Measurements from ENCODE around the gene TJAP1.
"Not testable (repeated sequence)": the region's sequence is repeated elsewhere in the genome, so short reads cannot be mapped to it uniquely, and the experiment has no call there.

Gene TJAP1

DNA sequence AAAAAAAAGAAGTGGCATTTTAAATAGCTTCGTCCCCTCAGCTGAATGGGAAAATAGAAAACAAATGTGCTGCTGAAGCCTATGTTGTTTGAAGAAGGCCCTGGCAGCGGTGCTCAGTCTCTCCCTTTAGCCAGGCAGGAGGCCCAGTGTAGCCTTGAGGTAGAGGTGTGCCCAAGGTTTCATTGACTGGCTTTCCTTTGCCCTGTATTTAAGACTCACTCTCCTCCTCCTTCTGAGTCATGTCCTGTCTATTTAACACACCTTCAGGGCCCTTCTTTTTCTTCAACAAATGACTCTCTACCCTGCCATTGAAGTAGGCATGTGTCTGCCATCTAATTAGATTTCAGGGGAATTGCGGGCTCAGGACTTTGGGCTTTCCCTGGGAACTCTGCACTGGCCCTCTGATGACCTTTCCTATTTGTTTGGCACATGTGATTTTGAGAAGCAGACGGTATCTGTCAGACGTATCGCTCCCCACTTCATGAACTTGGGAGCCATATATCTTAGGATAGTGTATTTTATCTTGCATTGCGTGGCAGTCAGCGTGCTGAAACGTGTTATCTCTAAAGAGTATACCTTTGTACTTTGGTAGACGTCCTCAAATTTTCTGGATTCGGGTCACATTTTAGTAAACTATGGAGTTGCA lies 4.3 kb downstream of the TJAP1 start:
- no peak for DNase-seq

DNA sequence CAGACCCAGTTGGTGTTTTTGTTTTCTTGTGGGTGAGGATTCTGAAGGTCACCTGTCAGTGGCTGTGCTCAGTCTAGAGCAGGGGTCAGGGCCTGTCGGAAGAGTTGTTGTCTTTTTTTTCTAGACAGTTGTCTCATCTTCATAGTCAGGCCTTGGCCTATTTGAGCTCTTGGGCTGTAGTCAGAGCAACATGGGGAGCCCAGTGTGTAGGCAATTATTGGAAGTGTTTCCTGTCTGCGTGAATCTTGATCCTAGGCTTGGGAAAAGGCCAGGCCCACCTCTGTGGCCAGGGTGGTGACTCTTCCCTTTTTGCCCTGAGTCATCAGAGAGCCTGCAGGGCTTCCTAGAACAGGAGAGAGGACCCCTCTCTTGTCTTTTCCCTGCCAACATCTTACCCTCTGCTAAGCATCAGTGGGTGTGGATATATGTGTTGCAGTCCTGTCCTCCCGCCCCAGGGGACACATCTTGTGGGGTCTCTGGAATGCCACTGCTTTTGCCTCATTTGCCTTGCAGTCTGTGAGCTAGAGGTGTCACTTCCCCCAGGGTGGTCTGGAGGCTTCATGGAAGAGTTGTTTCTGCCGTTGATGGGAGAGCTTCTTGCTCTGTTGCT lies 11.4 kb downstream of the TJAP1 start:
- DNase-seq, result no peak

DNA sequence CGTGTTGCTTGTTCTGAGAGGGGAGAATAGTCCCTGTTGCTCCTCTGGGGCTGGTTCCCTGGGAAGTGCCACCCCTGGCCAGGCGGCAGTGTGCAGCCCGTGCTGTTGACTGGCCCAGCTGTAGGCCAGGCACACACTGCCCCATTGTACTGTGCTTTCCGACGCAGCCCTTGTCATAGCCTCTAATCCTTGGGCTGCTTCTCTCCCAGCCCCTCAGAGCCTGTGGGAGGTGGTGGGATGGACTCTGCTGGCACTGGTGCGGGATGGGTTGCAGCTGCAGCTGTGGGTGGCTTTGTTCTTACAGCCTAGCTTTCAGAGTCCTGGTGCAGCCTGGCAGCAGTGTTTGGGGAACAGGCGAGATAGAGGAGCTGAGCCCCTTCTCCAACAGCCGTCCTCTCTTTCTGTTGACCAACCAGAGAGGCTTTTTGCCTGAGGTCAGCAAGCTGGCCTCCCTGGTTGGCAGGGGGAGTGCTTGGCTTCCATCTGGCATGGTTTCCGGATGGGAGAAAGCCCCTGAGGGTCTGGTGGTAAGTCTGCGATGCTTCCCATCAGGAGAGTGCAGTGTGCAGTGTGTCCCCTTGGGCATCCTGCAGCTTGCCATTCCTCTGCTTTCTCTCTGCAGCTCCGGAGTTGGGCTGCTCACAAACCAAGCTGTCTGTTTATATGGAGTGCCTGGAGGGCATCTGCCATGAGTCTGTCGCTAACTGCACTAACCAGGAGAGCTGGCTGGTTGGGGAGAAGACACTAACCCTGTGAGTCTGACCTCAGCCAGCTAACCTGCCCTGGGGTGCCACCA lies 12.1 kb downstream of the TJAP1 start:
- DNase-seq, result no peak

DNA sequence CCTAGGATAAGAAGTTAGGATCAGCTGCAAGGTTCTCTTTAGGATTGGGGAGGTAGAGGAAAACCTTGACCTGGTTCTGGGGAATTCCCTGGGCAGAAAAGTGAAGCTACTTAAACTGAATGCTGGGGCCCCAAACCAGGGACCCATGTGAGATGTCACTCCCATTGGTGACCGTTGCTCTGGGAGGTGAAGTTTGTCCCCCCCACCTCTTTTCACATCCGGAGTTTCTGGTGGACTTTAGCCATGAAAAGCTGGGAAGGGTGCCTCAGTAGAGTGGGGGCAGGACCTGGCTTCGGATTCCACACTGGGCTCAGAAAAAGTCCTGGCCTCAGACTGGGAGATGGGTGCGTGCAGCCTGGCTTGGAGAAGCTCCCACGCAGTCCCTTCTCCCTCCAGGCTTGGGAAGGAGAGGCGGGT lies 13.2 kb downstream of the TJAP1 start:
- DNase-seq, result no peak

DNA sequence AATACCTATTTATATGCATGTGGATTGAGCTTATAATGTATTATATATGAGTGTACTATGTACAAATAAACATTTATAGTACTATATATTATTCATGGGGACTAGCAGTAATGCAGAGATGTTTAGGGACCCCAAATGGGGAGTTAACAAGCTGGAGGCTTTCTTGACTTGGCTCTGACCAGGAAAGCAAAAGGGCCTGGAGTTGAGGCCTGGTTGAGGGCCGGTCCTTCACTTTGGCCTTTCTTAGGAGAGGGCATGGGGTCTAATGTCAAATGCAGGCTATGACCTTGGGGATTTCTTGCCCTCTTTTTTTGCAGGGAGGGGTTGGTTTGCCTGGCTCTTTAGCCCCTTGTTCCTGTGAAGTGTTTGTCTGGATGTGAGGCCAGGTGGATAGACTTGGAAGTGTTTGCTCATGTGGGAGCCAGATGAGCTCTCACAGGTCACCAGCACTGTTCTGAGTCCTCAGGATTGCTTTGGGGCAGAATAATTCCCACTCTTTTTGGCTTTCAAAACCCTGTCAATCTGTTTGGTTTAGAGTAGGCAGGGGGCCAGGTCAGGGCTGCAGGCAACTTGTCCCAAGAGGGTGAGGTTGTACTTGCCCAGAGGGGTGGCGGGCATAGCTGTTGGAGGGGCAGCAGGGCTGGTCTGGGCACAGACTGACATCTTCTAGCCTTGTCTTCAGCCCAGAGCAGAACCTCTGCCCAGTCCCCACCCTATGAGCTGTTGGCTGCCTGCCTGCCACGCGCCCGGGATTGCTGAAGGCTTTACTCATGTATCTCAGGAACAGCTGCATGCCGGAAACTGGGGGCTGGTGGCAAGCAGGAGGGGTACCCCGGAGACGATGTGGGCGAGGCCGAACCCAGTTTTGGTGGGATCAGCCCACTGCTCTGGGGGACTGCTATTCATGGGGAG lies 14.6 kb downstream of the TJAP1 start:
- no peak for DNase-seq

DNA sequence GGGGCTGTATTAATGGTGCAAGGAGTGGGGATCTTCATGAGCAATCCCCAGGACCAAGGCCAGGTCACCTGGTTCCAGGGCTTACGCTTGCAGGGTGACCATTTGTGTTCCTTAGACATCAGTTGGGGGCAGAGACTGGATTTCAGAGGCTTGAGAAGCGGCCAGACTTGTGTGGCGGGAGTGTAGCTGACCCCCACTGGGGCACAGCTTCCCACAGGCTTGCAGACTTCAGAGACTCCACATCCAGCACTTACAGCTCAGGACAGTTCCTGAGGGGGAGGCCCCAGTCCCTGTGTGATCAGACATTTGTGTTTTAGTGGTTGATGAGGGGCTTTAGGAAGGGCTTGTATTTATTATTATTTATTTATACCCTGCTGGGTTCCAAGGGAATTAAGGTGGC lies 15.3 kb downstream of the TJAP1 start:
- DNase-seq, result no peak

DNA sequence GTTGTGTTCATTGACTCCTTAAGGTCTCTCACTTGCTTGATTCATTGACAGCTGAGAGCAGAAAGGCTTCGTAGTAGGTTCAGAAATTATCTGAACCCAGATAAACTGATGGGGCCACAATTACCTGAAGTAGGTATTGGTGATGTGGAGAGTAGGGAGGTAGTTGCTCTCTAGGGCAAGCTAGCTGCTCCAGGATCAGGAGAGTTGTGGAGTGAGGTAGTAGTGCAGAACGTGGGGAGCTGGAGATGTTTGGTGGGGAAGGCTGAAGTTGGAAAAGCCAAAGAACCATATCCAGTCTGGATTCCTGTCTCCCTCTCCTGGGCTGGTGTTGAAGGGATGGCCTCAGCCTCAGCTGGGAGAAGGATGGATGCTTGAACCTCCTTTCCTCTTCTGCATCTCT lies 15.9 kb downstream of the TJAP1 start:
- DNase-seq, result no peak

DNA sequence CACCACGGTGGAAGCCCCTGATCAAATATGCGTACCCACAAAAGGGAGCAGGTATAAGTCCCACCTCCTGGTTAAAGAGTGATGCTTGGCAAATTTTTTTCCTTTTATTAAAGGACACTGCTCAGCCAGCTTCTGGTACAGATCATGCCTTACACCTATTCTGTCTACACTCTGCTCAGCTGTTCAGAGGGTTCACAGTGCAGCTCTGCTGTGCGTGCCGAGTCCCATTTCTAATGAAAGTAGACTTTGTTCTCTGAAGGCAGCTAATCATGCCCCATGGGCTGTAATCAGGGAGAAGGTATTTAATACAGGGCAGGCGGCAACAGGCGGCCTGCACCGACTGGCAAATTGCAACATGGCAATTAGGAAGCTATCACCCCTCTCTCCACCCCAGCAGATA lies 16.5 kb downstream of the TJAP1 start:
- DNase-seq, result no peak

DNA sequence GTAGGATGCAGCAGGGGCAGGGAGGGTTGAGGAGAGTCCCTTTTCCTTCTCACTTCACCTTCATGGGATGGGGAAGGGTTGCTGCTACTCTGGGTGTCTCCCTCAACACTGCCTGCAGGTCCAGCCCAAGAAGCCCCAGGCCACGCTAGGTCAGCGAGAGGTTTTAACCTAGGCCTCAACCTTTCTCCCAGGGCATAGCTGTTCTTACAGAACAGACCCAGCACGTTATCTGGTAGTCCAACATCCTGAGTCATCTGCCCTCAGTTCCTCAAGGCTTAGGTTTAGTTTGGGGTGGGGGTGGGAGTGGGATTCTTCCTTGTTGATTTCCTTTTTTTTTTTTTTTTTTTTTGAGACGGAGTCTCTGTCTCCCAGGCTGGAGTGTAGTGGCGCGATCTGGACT lies 17.0 kb downstream of the TJAP1 start:
- DNase-seq, result no peak

DNA sequence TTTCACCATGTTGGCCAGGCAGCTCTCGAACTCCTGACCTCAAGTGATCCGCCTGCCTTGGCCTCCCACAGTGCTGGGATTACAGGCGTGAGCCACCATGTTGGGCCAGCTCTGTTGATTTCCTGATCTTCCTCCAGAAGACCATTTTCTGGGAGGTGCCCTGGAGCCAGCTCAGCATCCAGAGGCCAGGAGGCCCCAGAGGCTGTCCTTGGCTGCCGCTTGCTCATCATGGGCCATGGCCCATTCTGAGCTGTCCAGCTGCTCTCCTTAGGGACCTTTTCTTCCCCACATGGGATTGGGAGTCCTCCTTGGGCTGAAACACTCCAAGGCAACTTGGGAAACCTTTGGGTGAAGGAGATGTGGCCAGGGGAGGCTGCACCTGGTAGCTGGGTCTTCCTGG lies 17.4 kb downstream of the TJAP1 start:
- no peak for DNase-seq

DNA sequence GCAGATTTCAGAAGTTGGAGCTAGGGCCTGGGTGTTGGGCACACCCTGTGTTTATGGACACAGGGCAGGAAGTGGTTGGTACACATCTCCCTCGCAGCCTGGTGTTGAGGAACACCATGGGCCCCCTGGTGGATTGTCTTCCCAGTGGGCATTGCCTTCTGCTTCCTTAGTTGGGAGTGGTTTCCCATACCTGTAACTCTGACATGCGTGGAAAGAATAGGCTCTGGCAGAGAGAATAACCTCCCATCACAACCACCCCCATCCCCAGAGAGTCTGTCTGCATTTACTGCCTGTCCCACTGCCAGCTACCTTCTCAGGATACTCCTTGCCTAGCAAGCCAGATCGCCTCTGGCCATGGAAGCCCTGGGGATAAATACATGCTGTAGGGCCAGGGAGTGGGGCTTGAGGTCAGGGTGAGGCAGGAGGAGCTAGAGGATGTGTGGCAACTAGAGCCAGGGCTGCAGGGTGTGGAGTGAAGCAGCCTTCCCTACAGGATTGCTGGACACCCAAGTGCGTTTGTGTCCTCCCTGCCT lies 18.1 kb downstream of the TJAP1 start:
- DNase-seq, result no peak

DNA sequence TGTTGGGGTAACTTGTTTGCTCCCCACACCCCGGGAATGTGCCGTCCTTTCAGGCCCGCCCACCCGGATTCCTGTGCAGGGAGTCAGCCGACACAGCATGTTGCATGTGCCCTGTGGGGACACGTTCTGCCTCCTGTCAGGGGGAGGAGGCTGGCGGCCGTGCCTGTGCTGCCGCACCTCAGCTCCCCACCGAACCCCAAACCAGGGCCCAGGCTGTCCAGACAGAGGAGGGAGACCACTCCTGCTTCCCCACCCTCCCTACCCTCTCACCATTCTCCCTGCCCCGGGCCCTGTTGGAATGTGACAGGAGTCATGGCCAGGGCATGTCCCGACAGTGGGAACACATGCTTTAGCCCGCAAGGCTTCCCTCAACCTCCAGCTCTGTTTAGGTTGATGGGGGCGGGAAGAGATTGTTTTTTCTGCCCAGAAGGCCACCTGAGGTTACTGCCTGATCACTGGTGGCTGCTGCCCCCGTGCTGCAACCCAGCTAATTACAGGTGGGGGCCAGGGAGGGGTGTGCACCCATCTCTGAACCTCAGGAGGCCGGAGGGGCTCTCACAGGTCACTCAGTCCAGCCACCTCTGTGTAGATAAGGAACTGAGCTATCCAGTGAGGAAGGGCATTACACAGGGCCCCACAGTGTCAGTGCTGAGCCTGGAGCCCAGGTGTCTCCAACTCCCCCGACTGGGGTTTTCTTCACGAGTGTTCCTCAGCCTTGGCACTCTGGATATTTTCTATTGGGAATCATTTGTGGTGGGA lies 19.2 kb downstream of the TJAP1 start:
- no peak for DNase-seq

DNA sequence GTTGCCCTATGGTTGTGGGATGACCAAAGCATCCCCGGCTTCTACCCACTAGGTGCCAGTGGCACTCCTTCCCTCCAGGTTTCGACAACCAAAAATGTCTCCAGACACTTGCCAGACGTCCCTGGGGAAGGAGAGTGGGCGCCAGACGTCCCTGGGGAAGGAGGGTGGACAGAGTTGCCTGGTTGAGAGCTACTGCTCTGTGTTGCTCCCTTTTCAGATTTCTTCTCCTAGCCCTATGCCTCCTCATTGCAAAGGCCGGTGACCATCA lies 19.7 kb downstream of the TJAP1 start:
- no peak for DNase-seq

DNA sequence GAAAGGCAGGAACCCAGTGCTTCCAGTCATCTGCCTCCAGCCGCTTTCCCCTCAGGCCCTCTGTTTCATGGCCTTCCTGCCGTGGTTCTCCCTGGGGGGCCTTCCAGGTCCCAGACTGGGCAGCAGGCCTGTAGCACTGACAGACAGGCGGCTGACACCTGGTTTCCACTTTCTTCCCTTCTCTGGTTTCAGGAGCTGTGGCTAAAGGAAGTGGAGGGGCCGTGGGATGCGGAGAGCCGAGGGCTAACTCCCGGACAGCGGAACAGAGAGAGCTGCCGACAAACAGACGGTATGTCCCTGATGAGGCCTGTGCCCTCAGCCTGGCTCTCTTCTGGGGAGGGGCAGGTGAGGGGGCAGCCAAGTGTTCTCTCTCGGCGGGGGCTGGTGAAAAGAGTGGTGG lies 20.3 kb downstream of the TJAP1 start:
- DNase-seq, result no peak

DNA sequence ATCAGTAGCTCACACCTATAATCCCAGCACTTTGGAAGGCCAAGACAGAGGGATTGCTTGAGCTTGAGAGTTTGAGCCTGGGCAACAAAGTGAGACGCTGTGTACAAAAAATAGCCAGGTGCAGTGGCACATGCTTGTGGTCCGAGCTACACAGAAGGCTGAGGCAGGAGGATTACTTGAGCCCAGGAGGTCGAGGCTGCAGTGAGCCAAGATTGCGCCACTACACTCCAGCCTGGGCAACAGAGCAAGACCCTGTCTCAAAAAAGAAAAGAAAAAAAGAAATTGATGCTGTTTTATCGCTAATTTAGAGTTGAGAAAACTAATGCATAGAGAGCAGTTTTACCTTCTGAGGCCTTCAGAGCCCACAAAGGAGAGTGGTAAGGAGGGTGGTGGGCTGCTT lies 20.9 kb downstream of the TJAP1 start:
- DNase-seq, result not testable (repeated sequence)

DNA sequence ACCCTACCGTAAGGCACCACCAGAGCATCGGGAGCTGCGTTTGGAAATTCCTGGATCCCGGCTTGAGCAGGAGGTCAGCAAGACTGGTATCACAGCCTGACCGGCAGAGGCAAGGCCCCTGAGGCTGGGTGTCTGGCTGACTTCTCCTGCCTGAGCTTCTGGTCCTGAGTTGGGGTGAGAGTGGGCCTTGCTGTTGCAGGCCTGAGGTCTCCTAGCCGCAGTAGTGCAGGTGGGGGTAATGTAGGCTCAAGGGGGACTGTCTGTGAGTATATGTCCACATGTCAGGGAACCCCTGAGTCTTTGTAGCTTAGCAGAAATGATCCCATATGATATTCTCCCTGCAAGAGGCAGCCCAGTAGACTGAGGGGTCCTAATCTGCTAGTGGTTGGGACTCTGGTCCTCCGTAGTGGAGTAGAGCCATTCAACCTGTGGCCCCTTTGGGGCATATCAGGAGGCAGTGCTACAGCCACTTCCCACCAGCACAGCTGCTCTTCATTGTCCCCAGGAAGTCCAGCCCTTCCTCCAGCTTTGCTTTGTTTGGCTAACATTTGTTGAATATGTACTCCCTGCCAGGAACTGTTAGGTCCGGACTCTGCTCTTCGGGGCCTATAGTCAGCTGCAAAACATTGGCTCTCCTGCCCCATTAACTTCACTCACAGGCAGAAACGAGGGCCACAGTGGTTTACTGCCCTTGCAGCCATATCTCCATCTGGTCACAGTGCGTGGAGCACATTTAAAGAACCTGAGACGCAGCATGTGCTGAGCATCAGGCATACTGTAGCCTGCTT lies 21.9 kb downstream of the TJAP1 start:
- DNase-seq, result no peak

DNA sequence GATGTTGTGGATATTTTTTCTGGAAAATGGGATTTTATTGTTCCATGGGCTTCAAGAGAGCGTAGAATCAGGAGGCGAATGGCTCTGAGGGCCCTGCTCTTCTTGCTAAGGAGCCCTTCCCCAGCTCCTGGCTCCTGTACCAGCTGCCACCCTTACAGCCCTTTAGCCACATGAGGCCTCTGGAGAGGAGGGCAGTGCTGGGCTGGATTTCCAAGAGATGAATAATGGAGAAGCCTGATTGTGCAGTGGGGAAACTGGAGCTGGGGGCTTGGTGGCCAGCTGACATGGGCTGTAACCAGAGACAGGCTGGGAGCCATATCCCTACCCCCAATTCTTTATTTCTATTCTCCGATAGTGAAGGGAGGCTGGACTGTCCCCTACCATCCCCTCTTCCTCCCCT lies 23.6 kb downstream of the TJAP1 start:
- DNase-seq, result no peak

DNA sequence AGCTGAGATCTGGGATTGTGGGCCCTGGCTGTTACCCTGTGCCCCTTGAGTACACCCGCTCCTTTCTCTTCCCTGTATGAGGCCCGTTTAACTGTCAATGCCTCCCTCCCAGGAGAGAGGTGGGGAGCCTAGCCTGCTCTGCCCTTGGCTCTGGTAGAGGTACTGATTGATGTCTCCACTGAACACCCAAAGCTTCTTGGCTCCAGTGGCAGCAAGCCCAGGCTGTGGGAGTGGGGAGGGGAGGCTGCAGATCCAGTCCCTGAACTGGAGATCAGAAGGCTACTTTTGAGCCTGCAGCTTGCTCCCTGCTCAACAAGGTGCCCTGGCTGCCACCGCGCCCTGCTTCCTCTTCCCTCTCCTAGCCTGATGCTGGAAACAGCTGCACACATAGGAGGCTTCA lies 25.3 kb downstream of the TJAP1 start:
- DNase-seq, result no peak

DNA sequence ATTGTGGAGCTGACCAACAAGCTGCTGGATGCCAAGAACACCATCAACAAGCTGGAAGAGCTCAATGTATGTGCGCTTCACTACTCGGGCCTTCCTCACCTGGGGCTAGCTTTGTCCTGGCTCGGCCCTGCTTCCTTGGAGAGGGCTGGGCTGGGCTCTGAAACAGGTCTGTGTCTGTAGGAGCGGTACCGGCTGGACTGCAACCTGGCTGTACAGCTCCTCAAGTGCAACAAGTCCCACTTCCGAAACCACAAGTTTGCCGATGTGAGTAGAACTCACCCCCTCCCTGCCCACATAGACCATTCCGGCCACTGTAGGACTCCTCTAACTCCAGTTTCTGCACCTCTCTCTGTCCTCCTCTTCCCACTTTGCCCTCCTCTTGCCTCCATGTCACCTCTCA lies 26.1 kb downstream of the TJAP1 start:
- no peak for DNase-seq

DNA sequence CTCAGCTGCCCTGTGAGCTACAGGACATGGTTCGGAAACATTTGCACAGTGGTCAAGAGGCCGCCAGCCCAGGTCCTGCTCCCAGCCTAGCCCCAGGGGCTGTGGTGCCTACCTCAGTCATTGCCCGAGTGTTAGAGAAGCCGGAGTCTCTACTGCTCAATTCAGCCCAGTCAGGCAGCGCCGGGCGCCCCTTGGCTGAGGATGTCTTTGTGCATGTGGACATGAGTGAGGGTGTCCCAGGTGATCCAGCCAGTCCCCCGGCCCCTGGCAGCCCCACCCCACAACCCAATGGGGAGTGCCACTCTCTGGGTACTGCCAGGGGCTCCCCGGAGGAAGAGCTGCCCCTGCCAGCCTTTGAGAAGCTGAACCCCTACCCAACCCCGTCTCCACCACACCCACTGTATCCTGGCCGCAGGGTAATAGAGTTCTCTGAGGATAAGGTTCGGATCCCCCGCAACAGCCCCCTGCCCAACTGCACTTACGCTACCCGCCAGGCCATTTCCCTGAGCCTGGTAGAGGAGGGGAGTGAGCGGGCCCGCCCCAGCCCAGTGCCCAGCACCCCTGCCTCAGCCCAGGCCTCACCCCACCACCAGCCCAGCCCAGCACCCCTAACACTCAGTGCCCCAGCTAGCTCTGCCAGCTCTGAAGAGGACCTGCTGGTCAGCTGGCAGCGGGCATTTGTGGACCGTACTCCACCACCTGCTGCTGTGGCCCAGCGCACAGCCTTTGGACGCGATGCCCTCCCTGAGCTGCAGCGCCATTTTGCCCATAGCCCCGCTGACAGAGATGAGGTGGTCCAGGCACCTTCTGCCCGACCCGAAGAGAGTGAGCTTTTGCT lies 27.6 kb downstream of the TJAP1 start:
- no peak for DNase-seq

DNA sequence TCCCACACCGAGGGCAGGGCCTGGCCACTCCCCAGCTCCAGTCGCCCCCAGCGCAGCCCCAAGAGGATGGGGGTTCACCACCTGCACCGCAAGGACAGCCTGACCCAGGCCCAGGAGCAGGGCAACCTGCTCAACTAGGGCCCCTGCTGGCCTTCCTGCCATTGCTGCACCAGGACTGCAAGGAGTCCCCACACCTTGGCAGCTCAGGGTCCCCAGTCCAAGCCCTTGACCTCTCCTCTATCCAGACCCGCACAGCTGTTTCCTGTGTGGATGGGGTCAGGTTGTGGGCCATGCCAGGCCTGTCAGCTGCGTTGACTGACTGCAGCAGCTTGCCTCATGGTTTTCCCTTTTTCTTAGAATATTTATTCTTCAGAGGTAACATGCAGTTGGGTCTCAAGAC lies 28.3 kb downstream of the TJAP1 start:
- DNase-seq, result no peak

Data from bone marrow (tissue), 2 donors.